Left renal pelvis (tissue), 4 donors: Measurements from ENCODE around the gene ABCA2. TPM values are rescaled to one million over a fixed set of nuclear protein-coding genes. Genes with fewer than 3 reads are reported as not detected.

Experiments
- polyA plus RNA-seq, 4 donors: library from polyadenylated mRNA; unstranded; fragments of 120-200 nt; gene quantifications; one replicate each; pipeline ENCODE4 v1.2.1, GENCODE V29; 2013; ENCODE audit not compliant: insufficient read length in 4 of 4

ABCA2 gene
- polyA plus RNA-seq, 4 donors = 18.7 to 52.8 (median 39.7) TPM

Other genes with a start within 250 kb of the ABCA2 start
- gene TMEM141, start 236.9 kb downstream of the ABCA2 start, polyA plus RNA-seq = 10 to 100 TPM; 35.6 to 86.2 (median 64.2) TPM
- gene CCDC183, start 231.9 kb downstream of the ABCA2 start, polyA plus RNA-seq = 1 to 10 TPM; 2.5 to 6.5 (median 4.9) TPM
- 10 to 100 TPM; 39.9 to 78.9 (median 60.1) TPM for gene RABL6, start 220.3 kb downstream of the ABCA2 start, polyA plus RNA-seq
- 1 to 10 TPM in 2 of 4 donors, under 1 TPM in 2; 0.46 to 1.7 (median 0.97) TPM for gene AJM1, start 185.8 kb downstream of the ABCA2 start, polyA plus RNA-seq
- gene PHPT1, start 178.8 kb downstream of the ABCA2 start, polyA plus RNA-seq = 100 to 1,000 TPM in 1 of 4 donors, 10 to 100 TPM in 3; 71.8 to 120 (median 83.5) TPM
- 10 to 100 TPM in 1 of 4 donors, 1 to 10 TPM in 3; 4.7 to 11.6 (median 6.3) TPM for gene MAMDC4, start 175.9 kb downstream of the ABCA2 start, polyA plus RNA-seq
- gene EDF1, start 161.9 kb downstream of the ABCA2 start, polyA plus RNA-seq = 100 to 1,000 TPM; 266 to 396 (median 335) TPM
- gene TRAF2, start 141.7 kb downstream of the ABCA2 start, polyA plus RNA-seq = 10 to 100 TPM in 3 of 4 donors, 1 to 10 TPM in 1; 6.4 to 16.3 (median 13.3) TPM
- gene FBXW5, start 83.5 kb downstream of the ABCA2 start, polyA plus RNA-seq = 10 to 100 TPM; 34.7 to 67.2 (median 37.2) TPM
- 1 to 10 TPM in 1 of 4 donors, under 1 TPM in 3; 0.26 to 1.1 (median 0.52) TPM for gene C8G, start 83.0 kb downstream of the ABCA2 start, polyA plus RNA-seq
- gene LCN12, start 76.0 kb downstream of the ABCA2 start, polyA plus RNA-seq = 10 to 100 TPM in 3 of 4 donors, 1 to 10 TPM in 1; 1.4 to 54.6 (median 23.8) TPM
- gene PTGDS, start 50.7 kb downstream of the ABCA2 start, polyA plus RNA-seq = 10 to 100 TPM in 3 of 4 donors, 1 to 10 TPM in 1; 3.8 to 66.7 (median 27.7) TPM
- gene LCNL1, start 45.2 kb downstream of the ABCA2 start, polyA plus RNA-seq = under 1 TPM in 3 of 4 donors, not detected in 1; 0.11 to 0.45 (median 0.13) TPM
- 10 to 100 TPM; 22.4 to 46.5 (median 28.3) TPM for gene PAXX, start 35.8 kb downstream of the ABCA2 start, polyA plus RNA-seq
- gene CLIC3, start 31.7 kb downstream of the ABCA2 start, polyA plus RNA-seq = 1 to 10 TPM in 1 of 4 donors, under 1 TPM in 3; 0.34 to 1.4 (median 0.57) TPM
- gene FUT7, start 3.9 kb upstream of the ABCA2 start, polyA plus RNA-seq = not detected
- 10 to 100 TPM; 20.4 to 48.7 (median 36.8) TPM for gene NPDC1, start 17.9 kb upstream of the ABCA2 start, polyA plus RNA-seq
- 1 to 10 TPM; 3.2 to 7.5 (median 5.8) TPM for gene ENTPD2, start 25.8 kb upstream of the ABCA2 start, polyA plus RNA-seq
- 1 to 10 TPM; 4.5 to 8.3 (median 5.7) TPM for gene SAPCD2, start 42.3 kb upstream of the ABCA2 start, polyA plus RNA-seq
- 1 to 10 TPM; 1.6 to 6.6 (median 4.9) TPM for gene UAP1L1, start 49.3 kb upstream of the ABCA2 start, polyA plus RNA-seq
- 10 to 100 TPM; 48.7 to 73.8 (median 52.6) TPM for gene MAN1B1, start 58.7 kb upstream of the ABCA2 start, polyA plus RNA-seq
- 10 to 100 TPM; 11.1 to 34.8 (median 17.9) TPM for gene DPP7, start 86.5 kb upstream of the ABCA2 start, polyA plus RNA-seq
- gene GRIN1, start 110.9 kb upstream of the ABCA2 start, polyA plus RNA-seq = under 1 TPM in 1 of 4 donors, not detected in 3; 0.20 TPM
- not detected for gene LRRC26, start 141.8 kb upstream of the ABCA2 start, polyA plus RNA-seq
- gene TMEM210, start 143.8 kb upstream of the ABCA2 start, polyA plus RNA-seq = not detected
- 10 to 100 TPM; 32.7 to 54.9 (median 41.4) TPM for gene ANAPC2, start 160.3 kb upstream of the ABCA2 start, polyA plus RNA-seq
- 10 to 100 TPM; 35.6 to 63.6 (median 43.0) TPM for gene SSNA1, start 160.4 kb upstream of the ABCA2 start, polyA plus RNA-seq
- 10 to 100 TPM in 3 of 4 donors, 1 to 10 TPM in 1; 8.3 to 19.6 (median 11.5) TPM for gene TPRN, start 172.5 kb upstream of the ABCA2 start, polyA plus RNA-seq
- gene TMEM203, start 177.4 kb upstream of the ABCA2 start, polyA plus RNA-seq = 10 to 100 TPM; 39.3 to 46.6 (median 44.9) TPM
- gene NDOR1, start 177.5 kb upstream of the ABCA2 start, polyA plus RNA-seq = 10 to 100 TPM in 2 of 4 donors, 1 to 10 TPM in 2; 8.8 to 18.8 (median 9.6) TPM
- 10 to 100 TPM in 1 of 4 donors, 1 to 10 TPM in 3; 3.2 to 15.3 (median 8.1) TPM for gene RNF208, start 194.0 kb upstream of the ABCA2 start, polyA plus RNA-seq
- gene CYSRT1, start 196.9 kb upstream of the ABCA2 start, polyA plus RNA-seq = 10 to 100 TPM in 2 of 4 donors, 1 to 10 TPM in 1, under 1 TPM in 1; 0.78 to 16.4 (median 7.9) TPM
- gene RNF224, start 199.3 kb upstream of the ABCA2 start, polyA plus RNA-seq = 10 to 100 TPM in 2 of 4 donors, 1 to 10 TPM in 1, under 1 TPM in 1; 0.41 to 15.5 (median 7.7) TPM
- gene SLC34A3, start 202.7 kb upstream of the ABCA2 start, polyA plus RNA-seq = 10 to 100 TPM in 1 of 4 donors, 1 to 10 TPM in 2, under 1 TPM in 1; 0.37 to 13.7 (median 5.2) TPM
- gene TUBB4B, start 213.1 kb upstream of the ABCA2 start, polyA plus RNA-seq = 100 to 1,000 TPM; 149 to 396 (median 315) TPM
- gene STPG3, start 223.0 kb upstream of the ABCA2 start, polyA plus RNA-seq = 1 to 10 TPM in 3 of 4 donors, under 1 TPM in 1; 0.57 to 4.8 (median 1.7) TPM
- 10 to 100 TPM; 44.5 to 56.7 (median 50.4) TPM for gene NELFB, start 227.1 kb upstream of the ABCA2 start, polyA plus RNA-seq
- gene TOR4A, start 249.5 kb upstream of the ABCA2 start, polyA plus RNA-seq = 1 to 10 TPM; 3.0 to 5.8 (median 4.9) TPM